ENCODE results near the gene TCIRG1.
"Not testable (repeated sequence)": the region's sequence is repeated elsewhere in the genome, so short reads cannot be mapped to it uniquely, and the experiment has no call there.

Gene TCIRG1

DNA sequence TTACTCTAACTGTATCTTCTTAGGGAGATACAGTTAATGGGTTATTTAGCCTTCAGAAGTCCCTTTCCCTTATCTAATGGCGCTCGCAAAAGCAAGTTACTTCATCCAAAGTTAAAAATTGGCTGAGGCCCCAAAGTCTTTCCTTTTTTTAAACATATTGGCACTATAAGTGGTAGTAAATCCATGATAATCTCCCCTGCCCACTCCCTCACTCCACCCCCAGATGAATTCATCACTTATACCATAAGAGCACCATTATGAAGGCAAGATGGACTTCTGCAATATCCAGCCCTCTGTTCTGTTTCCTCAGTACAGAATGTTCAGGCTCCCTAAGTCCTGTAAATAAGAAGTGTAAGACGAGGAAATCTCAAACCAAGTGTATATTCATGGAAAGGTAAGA is 44.7 kb downstream of the TCIRG1 start:
- no peak for DNase-seq (ENCODE audit: low read depth)
- TF ChIP-seq, protein P1, sequence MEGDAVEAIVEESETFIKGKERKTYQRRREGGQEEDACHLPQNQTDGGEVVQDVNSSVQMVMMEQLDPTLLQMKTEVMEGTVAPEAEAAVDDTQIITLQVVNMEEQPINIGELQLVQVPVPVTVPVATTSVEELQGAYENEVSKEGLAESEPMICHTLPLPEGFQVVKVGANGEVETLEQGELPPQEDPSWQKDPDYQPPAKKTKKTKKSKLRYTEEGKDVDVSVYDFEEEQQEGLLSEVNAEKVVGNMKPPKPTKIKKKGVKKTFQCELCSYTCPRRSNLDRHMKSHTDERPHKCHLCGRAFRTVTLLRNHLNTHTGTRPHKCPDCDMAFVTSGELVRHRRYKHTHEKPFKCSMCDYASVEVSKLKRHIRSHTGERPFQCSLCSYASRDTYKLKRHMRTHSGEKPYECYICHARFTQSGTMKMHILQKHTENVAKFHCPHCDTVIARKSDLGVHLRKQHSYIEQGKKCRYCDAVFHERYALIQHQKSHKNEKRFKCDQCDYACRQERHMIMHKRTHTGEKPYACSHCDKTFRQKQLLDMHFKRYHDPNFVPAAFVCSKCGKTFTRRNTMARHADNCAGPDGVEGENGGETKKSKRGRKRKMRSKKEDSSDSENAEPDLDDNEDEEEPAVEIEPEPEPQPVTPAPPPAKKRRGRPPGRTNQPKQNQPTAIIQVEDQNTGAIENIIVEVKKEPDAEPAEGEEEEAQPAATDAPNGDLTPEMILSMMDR (IDR thresholded peaks at IDR 0.05; ENCODE audit: low read length, missing control alignments): no peak
- no peak overlapping the region for H3K4me3 ChIP-seq (replicated peaks; ENCODE audit: low read depth, low read length)

DNA sequence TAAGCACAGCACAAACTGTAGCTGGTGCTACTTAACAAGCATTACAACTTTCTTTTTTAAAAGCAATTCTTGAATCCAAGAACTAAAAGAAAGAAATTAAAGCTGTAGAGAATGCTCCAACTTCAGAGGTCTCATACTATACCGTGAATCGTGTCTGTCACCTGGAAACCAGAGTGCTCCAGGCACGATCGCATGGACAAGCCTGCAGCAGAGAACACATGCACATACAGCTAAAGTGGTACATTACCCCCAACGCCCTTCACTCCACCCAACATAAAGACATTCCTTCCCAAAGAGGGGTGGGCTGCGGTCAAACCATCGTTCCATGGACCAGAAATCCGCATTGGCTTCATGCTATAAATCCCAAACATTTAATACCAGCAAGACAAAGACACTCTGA is 50.9 kb downstream of the TCIRG1 start:
- TF ChIP-seq, protein P1 (IDR thresholded peaks at IDR 0.05; ENCODE audit: low read length, missing control alignments): no peak
- H3K4me3 ChIP-seq (replicated peaks; ENCODE audit: low read depth, low read length): no peak overlapping the region

DNA sequence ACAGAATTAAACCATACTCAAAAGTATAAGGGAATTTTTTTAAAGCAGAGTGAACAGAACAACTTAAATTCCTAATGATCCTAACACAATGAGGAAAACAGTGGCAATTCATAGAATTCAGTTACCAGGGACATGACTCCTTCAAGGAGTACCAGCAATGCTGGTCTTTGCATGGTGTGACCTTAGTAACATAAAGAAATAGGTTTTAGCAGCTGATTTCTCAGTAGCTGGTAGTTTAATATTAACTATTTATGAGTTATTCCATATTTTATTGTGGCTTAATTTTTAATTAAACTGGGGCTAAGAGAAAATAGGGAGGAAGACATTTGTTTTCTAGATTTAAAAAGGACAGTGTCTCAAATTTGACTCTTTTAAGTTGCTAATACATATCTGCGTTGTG is 51.5 kb downstream of the TCIRG1 start:
- DNase-seq (ENCODE audit: low read depth): no peak
- TF ChIP-seq, protein P1 (IDR thresholded peaks at IDR 0.05; ENCODE audit: low read length, missing control alignments): no peak
- no peak overlapping the region for H3K4me3 ChIP-seq (replicated peaks; ENCODE audit: low read depth, low read length)

More for the DNA sequence above, 50.9 kb downstream of the TCIRG1 start:
- no peak for DNase-seq (ENCODE audit: low read depth)

DNA sequence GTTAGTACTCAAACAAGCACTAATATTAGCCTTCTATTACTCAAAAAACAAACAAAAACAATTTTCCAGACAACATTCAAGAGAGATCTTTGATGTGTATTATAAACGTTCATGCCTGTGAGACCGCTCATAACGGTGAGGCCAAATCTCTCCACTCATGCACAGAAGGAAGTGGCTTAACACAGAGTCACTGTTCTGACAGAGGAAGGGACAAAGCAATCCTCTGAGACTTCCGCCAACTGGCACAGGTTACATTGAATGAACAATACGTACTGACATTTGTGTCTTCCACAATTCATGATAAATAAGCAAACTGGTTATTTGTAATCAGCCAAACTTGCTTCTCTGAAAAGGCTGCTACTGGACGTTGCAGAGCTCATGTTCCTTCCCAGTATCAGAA is 51.9 kb downstream of the TCIRG1 start:
- H3K4me3 ChIP-seq (replicated peaks; ENCODE audit: low read depth, low read length): no peak overlapping the region
- TF ChIP-seq, protein P1 (IDR thresholded peaks at IDR 0.05; ENCODE audit: low read length, missing control alignments): no peak
- DNase-seq (ENCODE audit: low read depth): peak; percentile 23

DNA sequence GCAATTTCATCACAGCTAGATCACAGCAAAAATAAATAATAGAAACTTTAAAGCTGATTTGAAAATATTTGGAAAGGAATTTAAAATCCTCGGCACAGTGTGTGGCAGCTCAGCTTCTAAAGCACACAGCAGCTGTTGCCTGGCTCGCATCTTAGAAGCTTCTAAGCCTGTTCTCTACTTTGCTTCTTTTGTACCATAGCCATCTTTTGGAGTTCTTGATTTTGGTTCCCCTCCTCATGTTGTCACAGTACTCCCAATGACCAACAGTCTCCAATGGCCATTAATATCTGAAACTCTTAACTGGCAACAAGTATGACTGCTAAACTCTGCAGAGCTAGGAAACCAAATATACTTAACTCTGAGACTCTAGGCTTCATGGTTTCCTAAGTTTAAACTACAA is 53.6 kb downstream of the TCIRG1 start:
- TF ChIP-seq, protein P1 (IDR thresholded peaks at IDR 0.05; ENCODE audit: low read length, missing control alignments): no peak
- H3K4me3 ChIP-seq (replicated peaks; ENCODE audit: low read depth, low read length): no peak overlapping the region
- no peak for DNase-seq (ENCODE audit: low read depth)

DNA sequence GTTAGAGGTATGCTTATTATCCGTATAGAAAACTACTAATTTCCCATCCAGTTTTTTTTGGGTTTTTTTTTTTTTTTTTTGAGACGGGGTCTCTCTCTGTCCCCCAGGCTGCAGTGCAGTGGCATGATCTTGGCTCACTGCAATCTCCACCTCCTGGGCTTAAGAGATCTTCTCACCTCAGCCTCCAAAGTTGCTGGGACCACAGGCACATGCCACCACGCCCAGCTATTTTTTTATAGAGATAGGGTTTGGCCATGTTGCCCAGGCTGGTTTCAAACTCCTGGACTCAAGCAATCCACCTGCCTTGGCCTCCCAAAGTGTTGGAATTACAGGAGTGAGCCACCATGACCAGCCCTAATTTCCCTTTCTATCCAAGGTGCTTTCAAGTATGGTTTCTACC is 54.1 kb downstream of the TCIRG1 start:
- not testable (repeated sequence) for H3K4me3 ChIP-seq (replicated peaks; ENCODE audit: low read depth, low read length); DNase-seq (ENCODE audit: low read depth)

DNA sequence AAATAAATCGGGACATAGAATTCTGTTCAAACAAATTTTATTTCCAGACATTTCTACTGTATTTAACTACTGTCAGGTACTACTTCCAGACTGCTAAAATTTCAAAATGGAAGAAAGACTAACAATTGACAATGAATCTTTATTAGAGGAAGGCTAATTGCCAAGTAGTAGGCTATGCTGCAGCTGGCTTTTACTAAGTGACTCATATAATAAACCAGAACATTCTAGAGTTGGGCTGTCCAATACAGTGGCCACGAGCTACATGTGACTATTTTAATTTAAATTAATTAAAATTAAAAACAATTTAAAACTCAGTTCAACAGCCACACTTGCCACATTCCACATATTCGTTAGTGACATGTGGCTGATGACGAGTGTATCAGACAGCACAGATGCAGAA is 54.7 kb downstream of the TCIRG1 start:
- no peak overlapping the region for H3K4me3 ChIP-seq (replicated peaks; ENCODE audit: low read depth, low read length)
- DNase-seq (ENCODE audit: low read depth): no peak
- TF ChIP-seq, protein P1 (IDR thresholded peaks at IDR 0.05; ENCODE audit: low read length, missing control alignments): no peak

DNA sequence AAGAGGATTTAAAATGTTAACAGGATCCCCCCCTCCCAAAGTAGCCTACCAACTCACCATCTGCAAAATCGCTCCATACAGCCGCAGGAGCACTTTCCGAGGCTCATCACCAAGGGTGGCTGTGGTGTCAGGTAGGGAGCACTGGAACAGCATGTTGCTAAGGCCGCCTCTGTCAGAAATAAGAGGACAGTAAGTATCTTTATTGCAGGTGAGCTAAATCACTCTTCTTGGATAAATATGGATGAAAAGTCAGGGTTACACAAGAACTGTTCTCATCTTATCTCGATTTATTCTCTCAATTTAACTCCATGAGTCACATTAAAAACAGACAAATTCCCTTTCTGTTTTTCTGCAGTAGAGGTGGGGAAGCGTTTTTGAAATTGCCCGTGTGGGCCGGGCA is 58.1 kb downstream of the TCIRG1 start:
- TF ChIP-seq, protein P1 (IDR thresholded peaks at IDR 0.05; ENCODE audit: low read length, missing control alignments): no peak
- DNase-seq (ENCODE audit: low read depth): no peak

More for the DNA sequence above, 58.1 kb downstream of the TCIRG1 start:
- H3K4me3 ChIP-seq (replicated peaks; ENCODE audit: low read depth, low read length): no peak overlapping the region
